Brain microvascular endothelial cell (primary cell): Measurements from ENCODE around the gene HOXA5.

ENCODE experiments used
- DNase-seq: peaks from one replicate; pipeline ENCODE4 v3.0.0-alpha.2; 2020
- H3K27ac ChIP-seq: fragments of 250-450 bp; sonication (Bioruptor Pico); 2 replicates; pipeline ENCODE4 v1.5.1; 2020; ENCODE audit warnings: mild to moderate bottlenecking, moderate library complexity
- H3K27me3 ChIP-seq: fragments of 250-450 bp; sonication (Bioruptor Pico); replicated peaks from 2 replicates; pipeline ENCODE4 v1.5.1; 2020; ENCODE audit warnings: mild to moderate bottlenecking
- H3K36me3 ChIP-seq: fragments of 250-450 bp; sonication (Bioruptor Pico); replicated peaks from 2 replicates; pipeline ENCODE4 v1.5.1; 2020; ENCODE audit warnings: mild to moderate bottlenecking
- H3K4me3 ChIP-seq: 2 replicates; pipeline ENCODE4 v1.5.1; 2011; ENCODE audit warnings: low read depth, mild to moderate bottlenecking, control low read depth, low read length, moderate library complexity
- in situ Hi-C: cut with HindIII; loops from 2 replicates; pipeline ENCODE4 v1.10.0; 2017; ENCODE audit warnings: low sequenced_read_pairs, low pct_ligation_motif_present
- TF ChIP-seq, protein P1 (sequence below): IDR thresholded peaks from 2 replicates; pipeline ENCODE4 v1.5.1; 2011; ENCODE audit warnings: low read depth, mild to moderate bottlenecking, moderate library complexity, low read length, control low read depth, inconsistent platforms; ENCODE audit errors: missing control alignments

HOXA5 gene

DNA sequence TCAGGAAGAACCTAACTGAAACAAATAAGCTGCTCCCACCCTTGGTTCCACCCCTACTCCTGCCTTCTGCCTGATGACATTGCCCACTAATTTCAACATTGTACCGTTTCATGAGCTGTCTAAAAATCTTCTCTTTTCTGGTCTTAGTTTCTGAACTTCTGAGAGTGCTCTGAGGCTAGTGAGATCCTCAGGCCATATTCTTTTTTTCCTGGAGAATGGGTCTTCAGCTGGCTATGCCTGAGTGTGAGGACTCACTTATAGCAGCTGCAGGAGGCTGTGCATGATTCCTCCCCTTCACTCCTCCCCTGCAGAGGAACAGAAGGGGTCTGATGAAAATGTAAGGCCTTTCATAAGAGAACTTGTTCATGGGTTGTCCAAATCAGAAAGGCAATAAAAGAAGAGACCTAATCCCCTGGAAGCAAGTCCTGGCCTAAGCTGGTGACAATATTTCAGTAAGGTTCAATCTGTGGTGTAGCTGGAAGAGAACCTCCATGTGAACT lies 24.0 kb downstream of the HOXA5 start:
- Histone ChIP-seq H3K27me3 (peaks cover 95% of the 10 kb centered on the region), H3K4me3 (no peak overlapping the region), H3K36me3 (no peaks in the 10 kb centered on the region), H3K27ac (no peak overlapping the region)
- TF ChIP-seq, protein P1, sequence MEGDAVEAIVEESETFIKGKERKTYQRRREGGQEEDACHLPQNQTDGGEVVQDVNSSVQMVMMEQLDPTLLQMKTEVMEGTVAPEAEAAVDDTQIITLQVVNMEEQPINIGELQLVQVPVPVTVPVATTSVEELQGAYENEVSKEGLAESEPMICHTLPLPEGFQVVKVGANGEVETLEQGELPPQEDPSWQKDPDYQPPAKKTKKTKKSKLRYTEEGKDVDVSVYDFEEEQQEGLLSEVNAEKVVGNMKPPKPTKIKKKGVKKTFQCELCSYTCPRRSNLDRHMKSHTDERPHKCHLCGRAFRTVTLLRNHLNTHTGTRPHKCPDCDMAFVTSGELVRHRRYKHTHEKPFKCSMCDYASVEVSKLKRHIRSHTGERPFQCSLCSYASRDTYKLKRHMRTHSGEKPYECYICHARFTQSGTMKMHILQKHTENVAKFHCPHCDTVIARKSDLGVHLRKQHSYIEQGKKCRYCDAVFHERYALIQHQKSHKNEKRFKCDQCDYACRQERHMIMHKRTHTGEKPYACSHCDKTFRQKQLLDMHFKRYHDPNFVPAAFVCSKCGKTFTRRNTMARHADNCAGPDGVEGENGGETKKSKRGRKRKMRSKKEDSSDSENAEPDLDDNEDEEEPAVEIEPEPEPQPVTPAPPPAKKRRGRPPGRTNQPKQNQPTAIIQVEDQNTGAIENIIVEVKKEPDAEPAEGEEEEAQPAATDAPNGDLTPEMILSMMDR, result no peak
- DNase-seq, result no peak
- in situ Hi-C loops, result no loop called here

DNA sequence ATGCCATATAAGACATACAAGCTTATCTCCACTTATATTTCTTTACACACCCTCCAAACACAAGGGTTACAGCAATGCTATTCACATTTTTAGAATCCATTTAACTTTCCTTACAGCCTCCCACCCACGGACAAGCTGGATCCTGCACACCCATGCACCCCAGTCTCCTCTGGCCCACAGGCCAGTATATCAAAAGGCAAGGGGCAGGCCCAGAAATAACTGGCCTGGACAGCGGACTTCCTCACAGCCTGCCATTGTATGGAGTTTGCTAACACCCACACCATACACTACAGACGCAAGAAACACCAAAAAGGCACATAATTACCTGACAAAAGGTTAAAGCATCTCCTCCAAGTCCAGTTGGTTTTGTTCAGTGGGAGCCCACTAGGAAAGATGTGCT lies 24.9 kb downstream of the HOXA5 start:
- no peaks in the 10 kb centered on the region for H3K36me3 ChIP-seq
- H3K4me3 ChIP-seq, result no peak overlapping the region
- DNase-seq, result no peak
- peaks cover 91% of the 10 kb centered on the region for H3K27me3 ChIP-seq
- H3K27ac ChIP-seq, result no peak overlapping the region
- TF ChIP-seq, protein P1, result no peak
- in situ Hi-C loops, result no loop called here

DNA sequence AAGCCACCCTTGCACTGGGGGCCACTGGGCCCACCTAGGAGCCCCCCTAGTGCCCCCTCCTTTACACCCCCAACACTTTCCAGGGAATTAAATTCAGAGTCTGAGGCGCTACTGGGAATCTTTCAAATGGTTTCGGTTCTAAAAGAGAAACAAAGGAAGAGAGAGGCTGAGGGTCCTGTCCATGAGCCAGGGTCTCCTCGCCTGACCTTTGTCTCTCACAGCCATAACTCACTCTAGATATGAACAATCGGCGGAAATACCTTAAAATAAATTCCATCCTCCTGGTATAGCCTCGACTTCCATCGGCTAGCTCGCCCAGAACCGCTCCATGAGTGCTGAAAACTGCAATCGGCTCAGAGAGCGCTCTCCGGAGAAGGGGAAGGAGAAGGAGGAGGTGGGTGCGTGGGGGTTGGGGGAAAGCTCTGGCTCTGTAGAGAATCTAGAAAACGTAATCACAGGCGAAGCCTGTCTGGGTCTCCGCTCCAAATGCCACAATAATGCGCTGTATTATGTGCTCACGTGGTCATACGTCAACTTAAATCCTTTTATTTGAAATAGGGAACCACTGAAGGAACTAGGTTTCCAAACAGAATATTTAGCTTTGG lies 25.5 kb downstream of the HOXA5 start:
- Histone ChIP-seq H3K27ac (no peak overlapping the region), H3K36me3 (no peaks in the 10 kb centered on the region), H3K4me3 (peak overlapping the region; percentile 32), H3K27me3 (peaks cover 91% of the 10 kb centered on the region)
- DNase-seq, result no peak
- TF ChIP-seq, protein P1, result no peak
- in situ Hi-C loops, result no loop called here

DNA sequence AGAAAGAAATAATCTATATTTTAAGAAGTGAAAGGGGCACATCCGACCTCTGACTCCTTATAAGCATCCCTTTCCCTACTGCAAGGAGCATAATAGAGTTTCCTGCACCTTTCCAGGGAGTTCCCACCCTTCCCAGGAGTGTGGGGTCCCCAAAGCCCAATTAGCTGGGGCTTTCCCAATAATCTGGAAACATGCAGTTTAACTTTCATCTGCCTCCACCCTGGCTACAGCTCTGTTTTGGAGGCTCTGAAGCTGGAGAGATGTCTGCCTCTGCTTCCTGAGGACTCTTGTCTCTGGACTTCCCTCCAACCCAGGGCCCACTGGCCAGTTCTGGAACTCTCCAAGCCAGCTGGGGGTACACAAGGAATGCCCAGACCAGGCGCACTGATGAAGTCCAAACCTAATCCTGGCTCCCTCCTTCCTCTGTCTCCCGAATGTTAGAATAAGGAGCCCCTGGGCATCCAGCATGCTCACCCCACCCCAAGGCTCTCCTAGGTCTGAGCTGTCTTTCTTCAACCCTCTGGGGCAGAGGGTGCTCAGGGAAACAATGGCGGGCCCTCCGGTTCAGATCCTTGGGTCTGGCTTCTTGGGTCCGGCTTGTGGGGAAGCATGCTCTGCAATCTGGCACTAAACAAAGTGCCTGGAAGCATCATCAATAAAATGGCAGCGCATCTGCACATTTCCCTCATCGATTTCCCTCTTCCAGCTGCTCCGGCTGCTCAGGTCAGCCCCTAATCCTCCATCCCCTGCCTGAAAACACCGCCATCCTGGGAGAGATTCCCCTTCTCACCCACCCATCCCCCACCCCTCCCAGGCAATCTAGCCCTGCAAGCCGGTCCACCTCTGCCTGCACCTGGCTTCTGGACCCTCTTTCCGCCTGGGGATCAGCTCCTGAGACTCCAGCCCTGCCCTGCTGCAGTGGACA lies 26.3 kb downstream of the HOXA5 start:
- TF ChIP-seq, protein P1, result no peak

DNA sequence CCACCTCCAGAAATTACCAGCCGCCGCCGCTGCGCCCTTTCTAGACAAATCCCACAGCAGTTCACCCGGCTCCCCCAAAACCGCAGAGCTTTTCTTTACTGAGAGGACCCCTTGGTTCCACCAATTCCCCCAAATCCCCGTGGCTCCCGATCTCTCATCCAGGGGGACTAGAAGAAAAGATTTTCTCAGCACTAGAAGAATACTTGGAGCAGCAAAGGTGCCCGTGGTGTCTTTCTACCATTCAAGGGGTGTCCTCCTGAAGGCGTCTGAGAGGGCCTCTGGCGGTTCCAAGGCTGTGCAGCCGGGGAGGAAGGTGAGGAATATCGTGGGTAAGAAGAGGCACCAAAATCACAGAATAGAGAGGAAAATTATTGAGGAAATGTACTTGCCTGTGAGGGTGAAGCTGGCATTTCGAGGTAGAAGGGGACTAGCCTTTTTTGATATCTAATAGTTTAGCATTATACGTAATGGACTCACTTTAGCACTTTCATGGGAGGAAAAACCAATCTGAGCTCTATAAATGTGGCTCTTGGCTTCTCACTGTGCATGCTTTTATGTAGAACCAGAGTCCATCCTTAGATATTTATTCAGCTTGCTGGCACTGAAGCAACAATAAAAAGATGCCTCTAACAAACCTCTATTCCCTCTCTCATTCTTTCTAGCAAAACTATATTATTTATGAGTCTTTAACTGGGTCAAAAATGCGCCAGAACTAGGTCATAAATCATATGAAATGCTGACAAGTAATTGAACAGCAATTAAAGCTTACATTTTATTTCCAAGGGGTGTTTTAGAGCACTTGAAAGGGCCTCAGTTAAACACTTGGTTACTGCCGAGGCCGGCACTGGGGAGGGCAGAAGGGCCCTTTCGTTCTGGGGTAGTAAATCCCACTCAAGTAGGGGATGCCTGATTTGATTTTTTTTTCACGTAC lies 27.2 kb downstream of the HOXA5 start:
- Histone ChIP-seq H3K4me3 (peak overlapping the region; percentile 44), H3K27me3 (peaks cover 91% of the 10 kb centered on the region), H3K27ac (no peak overlapping the region)

More for the DNA sequence above, 26.3 kb downstream of the HOXA5 start:
- H3K27ac ChIP-seq, result no peak overlapping the region
- in situ Hi-C loops, result no loop called here
- no peaks in the 10 kb centered on the region for H3K36me3 ChIP-seq
- peak overlapping the region; percentile 32 for H3K4me3 ChIP-seq
- peaks cover 91% of the 10 kb centered on the region for H3K27me3 ChIP-seq
- DNase-seq, result no peak

More for the DNA sequence above, 27.2 kb downstream of the HOXA5 start:
- DNase-seq, result no peak
- TF ChIP-seq, protein P1, result no peak
- in situ Hi-C loops, result no loop called here
- H3K36me3 ChIP-seq, result no peaks in the 10 kb centered on the region
